ENCODE results near the gene MPST.

The MPST gene

DNA sequence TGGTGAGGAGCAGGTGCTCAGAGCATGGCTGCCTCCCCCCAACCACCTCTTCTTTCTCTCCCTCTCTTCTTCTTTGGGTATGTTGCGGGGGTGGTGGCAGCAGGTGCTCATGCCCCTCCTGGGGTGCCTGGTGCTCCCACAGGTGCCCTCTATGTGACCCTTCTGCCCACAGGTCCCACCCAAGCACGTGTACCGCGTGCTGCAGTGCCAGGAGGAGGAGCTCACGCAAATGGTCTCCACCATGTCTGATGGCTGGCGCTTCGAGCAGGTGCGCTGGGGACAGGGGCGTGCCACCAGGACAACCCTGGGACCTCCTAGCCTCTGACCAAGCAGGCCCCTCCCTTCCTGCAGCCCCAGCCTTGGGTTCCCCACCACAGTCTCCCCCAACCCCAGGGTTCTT, 37.7 kb downstream of the MPST start:
- TF ChIP-seq, protein P1, sequence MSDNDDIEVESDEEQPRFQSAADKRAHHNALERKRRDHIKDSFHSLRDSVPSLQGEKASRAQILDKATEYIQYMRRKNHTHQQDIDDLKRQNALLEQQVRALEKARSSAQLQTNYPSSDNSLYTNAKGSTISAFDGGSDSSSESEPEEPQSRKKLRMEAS (IDR thresholded peaks at IDR 0.05; ENCODE audit: low read depth, low read length) = no peak
- TF ChIP-seq POLR2A (IDR thresholded peaks at IDR 0.05; ENCODE audit: extremely low read depth, insufficient read length) = no peak
- no peak for TF ChIP-seq MYC (IDR thresholded peaks at IDR 0.05; ENCODE audit: low read depth, low read length)
- TF ChIP-seq, protein P2, sequence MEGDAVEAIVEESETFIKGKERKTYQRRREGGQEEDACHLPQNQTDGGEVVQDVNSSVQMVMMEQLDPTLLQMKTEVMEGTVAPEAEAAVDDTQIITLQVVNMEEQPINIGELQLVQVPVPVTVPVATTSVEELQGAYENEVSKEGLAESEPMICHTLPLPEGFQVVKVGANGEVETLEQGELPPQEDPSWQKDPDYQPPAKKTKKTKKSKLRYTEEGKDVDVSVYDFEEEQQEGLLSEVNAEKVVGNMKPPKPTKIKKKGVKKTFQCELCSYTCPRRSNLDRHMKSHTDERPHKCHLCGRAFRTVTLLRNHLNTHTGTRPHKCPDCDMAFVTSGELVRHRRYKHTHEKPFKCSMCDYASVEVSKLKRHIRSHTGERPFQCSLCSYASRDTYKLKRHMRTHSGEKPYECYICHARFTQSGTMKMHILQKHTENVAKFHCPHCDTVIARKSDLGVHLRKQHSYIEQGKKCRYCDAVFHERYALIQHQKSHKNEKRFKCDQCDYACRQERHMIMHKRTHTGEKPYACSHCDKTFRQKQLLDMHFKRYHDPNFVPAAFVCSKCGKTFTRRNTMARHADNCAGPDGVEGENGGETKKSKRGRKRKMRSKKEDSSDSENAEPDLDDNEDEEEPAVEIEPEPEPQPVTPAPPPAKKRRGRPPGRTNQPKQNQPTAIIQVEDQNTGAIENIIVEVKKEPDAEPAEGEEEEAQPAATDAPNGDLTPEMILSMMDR (IDR thresholded peaks at IDR 0.05; ENCODE audit: low read depth, low read length) = no peak
- no peak overlapping the region for H3K4me3 ChIP-seq (ENCODE audit: low read depth, low read length)
- DNase-seq (ENCODE audit: low read depth) = no peak

DNA sequence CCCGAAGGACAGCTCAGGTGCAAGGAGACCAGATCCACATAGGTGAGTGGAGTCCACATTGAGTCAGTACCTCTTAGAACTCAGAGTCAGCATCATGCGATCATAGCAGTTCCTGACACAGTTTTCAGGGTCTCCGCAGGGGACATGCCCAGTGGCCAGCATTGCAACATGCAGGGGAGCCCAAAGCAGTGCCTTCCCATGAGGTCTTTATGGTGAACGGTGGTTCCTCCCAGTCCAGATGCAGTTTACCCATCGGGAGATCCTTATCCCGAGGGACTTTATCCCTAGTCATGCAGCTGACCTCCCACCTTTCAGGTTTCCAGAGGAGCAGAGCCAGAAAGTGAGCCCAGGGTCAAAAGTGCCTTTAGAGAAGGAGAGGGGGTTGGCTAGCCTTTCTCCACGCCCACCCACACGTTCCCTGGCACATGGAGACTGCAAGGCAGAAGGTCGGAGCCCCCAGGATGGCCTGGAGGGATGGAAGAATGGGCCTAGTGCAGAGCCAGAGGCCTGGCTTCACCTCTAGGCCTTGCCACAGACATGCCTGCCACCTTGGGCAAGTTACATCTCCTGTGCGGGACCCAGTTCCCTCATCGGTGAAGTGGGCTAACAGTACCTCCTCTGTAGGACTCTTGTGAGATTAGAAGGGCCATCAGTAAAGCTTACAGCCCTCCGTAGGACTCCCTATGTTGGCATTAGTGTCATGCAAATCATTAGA, 38.4 kb downstream of the MPST start:
- no peak for DNase-seq (ENCODE audit: low read depth)
- TF ChIP-seq POLR2A (IDR thresholded peaks at IDR 0.05; ENCODE audit: extremely low read depth, insufficient read length) = no peak
- no peak for TF ChIP-seq MYC (IDR thresholded peaks at IDR 0.05; ENCODE audit: low read depth, low read length)
- TF ChIP-seq, protein P2 (IDR thresholded peaks at IDR 0.05; ENCODE audit: low read depth, low read length) = no peak
- TF ChIP-seq, protein P1 (IDR thresholded peaks at IDR 0.05; ENCODE audit: low read depth, low read length) = no peak
- H3K4me3 ChIP-seq (ENCODE audit: low read depth, low read length) = no peak overlapping the region

DNA sequence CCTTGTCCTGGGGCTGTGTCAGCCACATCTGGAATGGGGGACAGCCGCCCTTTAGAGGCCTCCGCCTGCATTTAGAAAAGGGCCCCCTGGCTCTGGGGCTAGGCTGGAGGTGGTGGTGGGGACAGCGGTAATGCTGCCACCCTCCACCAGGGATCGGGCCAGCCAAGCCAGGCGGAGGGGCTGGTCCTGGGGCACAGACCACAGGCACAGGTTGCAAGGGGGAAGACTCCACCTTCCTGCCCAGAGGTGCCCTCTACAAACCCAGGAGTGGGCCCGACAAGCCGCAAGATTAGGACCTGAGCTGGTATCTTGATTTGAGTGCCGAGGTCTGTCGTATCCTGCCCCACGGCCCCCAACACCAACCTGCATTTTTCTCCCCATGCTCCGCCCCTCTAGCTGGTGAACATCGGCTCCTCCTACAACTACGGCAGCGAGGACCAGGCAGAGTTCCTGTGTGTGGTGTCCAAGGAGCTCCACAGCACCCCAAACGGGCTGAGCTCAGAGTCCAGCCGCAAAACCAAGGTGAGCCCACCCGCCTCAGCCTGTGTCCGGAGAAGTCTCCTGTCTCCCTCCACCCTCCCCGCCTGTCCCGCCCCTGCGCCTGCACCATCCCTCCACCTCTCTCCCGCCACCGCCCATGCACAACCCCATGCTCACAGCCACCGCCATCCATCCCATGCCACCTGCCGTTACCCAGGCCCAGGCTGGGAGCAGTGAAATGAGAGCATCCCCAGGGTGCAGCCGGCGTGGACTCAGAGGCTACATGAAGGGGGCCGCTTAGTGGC, 39.6 kb downstream of the MPST start:
- no peak overlapping the region for H3K4me3 ChIP-seq (ENCODE audit: low read depth, low read length)
- TF ChIP-seq, protein P2 (IDR thresholded peaks at IDR 0.05; ENCODE audit: low read depth, low read length) = no peak
- no peak for TF ChIP-seq POLR2A (IDR thresholded peaks at IDR 0.05; ENCODE audit: extremely low read depth, insufficient read length)
- TF ChIP-seq, protein P1 (IDR thresholded peaks at IDR 0.05; ENCODE audit: low read depth, low read length) = no peak
- no peak for TF ChIP-seq MYC (IDR thresholded peaks at IDR 0.05; ENCODE audit: low read depth, low read length)
- no peak for DNase-seq (ENCODE audit: low read depth)

GRCh38 chr22:37059876-37060449, 40.4 kb downstream of the MPST start:
- H3K4me3 ChIP-seq (ENCODE audit: low read depth, low read length) = no peak overlapping the region
- TF ChIP-seq MYC (IDR thresholded peaks at IDR 0.05; ENCODE audit: low read depth, low read length) (no peak), POLR2A (IDR thresholded peaks at IDR 0.05; ENCODE audit: extremely low read depth, insufficient read length) (no peak)
- TF ChIP-seq, protein P2 (IDR thresholded peaks at IDR 0.05; ENCODE audit: low read depth, low read length) = no peak
- TF ChIP-seq, protein P1 (IDR thresholded peaks at IDR 0.05; ENCODE audit: low read depth, low read length) = no peak
- no peak for DNase-seq (ENCODE audit: low read depth)

- H3K4me3 ChIP-seq (ENCODE audit: low read depth, low read length) = no peak overlapping the region
Observed at GRCh38 chr22:37060801-37061610, 41.5 kb downstream of the MPST start.

More at GRCh38 chr22:37060801-37061610, 41.5 kb downstream of the MPST start:
- TF ChIP-seq, protein P2 (IDR thresholded peaks at IDR 0.05; ENCODE audit: low read depth, low read length) = no peak
- TF ChIP-seq POLR2A (IDR thresholded peaks at IDR 0.05; ENCODE audit: extremely low read depth, insufficient read length) (no peak), MYC (IDR thresholded peaks at IDR 0.05; ENCODE audit: low read depth, low read length) (no peak)
- TF ChIP-seq, protein P1 (IDR thresholded peaks at IDR 0.05; ENCODE audit: low read depth, low read length) = no peak
- no peak for DNase-seq (ENCODE audit: low read depth)

All from NB4 (cell line).